Bronchial epithelial cell (primary cell): ENCODE data around the gene FCN3. TPM values are rescaled to one million over a fixed set of nuclear protein-coding genes. Genes with fewer than 3 reads are reported as not detected.

ENCODE experiments used
- DNase-seq: peaks from one replicate; pipeline ENCODE4 v3.0.0-alpha.2; 2010; ENCODE audit warnings: low read depth
- FAIRE-seq: peaks from 2 replicates; lab custom pipeline; 2011; peaks lifted over from hg19 to GRCh38; lab: Jason Lieb, UNC
- H3K27me3 ChIP-seq: 2 replicates; pipeline ENCODE4 v1.5.1; 2011; ENCODE audit warnings: low read length; ENCODE audit not compliant: control insufficient read depth, insufficient read depth
- H3K36me3 ChIP-seq: 2 replicates; pipeline ENCODE4 v1.5.1; 2011; ENCODE audit warnings: low read length; ENCODE audit not compliant: control insufficient read depth, insufficient read depth
- H3K4me3 ChIP-seq: 2 replicates; pipeline ENCODE4 v1.5.1; 2011; ENCODE audit warnings: mild to moderate bottlenecking, low read depth, low read length, control low read depth
- total RNA-seq: library from RNA; depleted of rRNA; stranded (reverse); fragments of >200 nt; gene quantifications from 2 replicates; pipeline ENCODE4 v1.2.1, GENCODE V29; 2014
- TF ChIP-seq, protein P1 (sequence below): IDR thresholded peaks from 2 replicates; pipeline ENCODE4 v1.5.1; 2011; ENCODE audit warnings: mild to moderate bottlenecking, moderate library complexity, low read length, control low read depth, inconsistent platforms; ENCODE audit not compliant: insufficient read depth, severe bottlenecking

FCN3 gene
- total RNA-seq, 1 donor from 2014 or later, result 0.26 TPM

DNA sequence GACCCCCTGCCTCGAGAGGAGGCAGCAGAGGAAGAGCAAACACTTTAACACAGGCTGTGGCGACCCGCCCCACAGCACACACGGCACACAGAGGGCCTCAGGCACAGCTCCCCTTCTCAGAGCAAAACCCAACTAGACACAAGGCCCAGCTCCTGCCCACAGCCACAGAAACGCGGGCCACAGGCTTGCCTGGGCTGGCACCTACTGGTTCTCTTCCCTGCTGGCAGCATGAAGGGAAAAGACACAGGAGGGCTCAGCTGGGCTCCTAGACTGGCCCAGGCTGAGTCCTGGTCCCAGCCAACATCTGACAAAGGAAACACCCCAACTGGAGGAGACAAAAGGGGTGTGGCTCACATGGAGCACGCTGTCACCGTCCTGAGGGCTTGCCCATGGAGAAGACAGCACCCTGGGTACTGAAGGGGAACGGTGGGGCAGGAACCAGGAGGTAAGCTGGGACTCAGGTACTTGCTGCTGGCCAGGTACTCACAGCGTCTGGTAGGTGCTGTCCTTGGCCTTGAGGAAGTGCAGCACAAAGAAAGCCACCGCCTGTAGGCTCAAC is 5.0 kb upstream of the FCN3 start:
- no peak overlapping the region for H3K4me3 ChIP-seq
- no peak for DNase-seq
- no peak for FAIRE-seq
- no peaks in the 10 kb centered on the region for H3K27me3 ChIP-seq
- no peaks in the 10 kb centered on the region for H3K36me3 ChIP-seq
- TF ChIP-seq, protein P1, sequence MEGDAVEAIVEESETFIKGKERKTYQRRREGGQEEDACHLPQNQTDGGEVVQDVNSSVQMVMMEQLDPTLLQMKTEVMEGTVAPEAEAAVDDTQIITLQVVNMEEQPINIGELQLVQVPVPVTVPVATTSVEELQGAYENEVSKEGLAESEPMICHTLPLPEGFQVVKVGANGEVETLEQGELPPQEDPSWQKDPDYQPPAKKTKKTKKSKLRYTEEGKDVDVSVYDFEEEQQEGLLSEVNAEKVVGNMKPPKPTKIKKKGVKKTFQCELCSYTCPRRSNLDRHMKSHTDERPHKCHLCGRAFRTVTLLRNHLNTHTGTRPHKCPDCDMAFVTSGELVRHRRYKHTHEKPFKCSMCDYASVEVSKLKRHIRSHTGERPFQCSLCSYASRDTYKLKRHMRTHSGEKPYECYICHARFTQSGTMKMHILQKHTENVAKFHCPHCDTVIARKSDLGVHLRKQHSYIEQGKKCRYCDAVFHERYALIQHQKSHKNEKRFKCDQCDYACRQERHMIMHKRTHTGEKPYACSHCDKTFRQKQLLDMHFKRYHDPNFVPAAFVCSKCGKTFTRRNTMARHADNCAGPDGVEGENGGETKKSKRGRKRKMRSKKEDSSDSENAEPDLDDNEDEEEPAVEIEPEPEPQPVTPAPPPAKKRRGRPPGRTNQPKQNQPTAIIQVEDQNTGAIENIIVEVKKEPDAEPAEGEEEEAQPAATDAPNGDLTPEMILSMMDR, result peak; percentile 19

DNA sequence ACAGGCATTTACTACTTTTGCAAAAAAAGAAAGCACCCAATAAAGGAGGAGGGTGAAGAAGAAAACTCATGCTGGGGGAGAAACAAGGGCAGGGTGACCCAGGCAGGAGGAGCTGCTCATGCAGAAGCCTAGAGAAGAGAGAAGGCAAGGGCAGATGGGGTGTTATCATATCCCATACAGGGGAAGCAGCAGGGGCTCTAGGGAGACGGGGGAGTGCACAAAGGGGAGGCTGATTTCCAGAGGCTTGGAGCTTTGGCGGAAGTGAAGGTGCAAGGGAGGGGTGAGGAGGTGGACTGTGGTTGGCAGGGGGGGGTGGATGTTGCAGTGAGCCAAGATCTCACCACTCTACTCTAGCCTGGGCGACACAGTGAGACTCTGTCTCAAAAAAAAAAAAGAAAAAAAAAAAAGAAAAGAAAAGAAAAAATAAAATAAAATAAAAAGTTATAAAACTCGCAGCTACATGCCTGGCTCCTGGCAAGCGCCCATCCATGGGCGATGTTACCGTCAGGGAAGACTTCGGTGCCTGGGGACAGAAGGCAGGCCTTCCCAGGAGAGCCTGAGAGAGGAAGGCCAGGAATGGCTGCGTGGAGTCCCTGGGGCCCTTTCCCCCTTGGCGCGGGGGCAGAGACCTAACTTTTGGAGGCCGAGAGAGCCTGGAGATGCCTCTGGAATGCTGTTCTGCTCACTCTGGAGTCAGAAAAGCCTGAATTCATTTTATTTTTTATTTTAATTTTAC is 3.3 kb upstream of the FCN3 start:
- no peak for FAIRE-seq
- H3K27me3 ChIP-seq, result no peaks in the 10 kb centered on the region
- no peak for DNase-seq
- H3K4me3 ChIP-seq, result no peak overlapping the region
- H3K36me3 ChIP-seq, result no peaks in the 10 kb centered on the region
- TF ChIP-seq, protein P1, result no peak

DNA sequence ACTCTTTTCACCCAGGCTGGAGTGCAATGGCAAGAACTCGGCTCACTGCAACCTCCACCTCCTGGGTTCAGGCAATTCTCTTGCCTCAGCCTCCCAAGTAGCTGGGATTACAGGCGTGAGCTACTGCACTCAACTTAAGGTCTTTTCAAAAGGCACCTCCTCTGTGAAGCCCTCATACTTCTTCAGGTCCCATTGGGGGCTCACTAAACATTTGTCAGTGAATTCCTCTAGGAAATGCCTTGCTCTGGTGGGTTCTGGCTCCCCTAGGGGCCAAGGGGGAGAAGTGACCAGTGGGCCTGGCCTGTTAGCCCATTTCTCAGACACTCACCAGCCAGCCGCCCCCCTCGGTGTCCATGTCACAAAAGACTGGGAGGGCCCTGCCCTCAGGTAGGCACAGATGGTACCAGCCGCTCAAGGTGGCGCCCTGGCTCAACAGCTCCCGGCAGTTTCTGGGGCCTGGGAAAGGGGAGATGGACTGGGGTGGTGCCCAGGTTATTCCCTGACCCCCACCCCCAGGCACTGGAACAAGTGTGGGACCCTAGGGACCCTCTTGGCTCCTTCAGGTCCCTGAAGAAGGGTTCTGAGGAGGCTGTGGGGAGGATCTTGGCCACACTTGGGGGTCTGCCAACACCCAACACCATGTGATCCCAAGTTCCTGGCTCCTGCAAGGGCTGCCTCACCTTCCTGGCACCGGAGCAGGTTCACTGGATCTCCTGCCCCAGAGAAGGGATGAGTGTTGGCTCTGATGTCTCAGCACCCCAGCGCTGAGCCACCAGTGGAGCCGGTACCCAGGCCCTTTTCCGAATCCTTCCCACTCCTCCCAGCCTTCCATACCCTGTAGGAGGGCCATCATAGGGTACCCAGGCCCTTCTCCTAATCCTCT is 1.6 kb downstream of the FCN3 start:
- FAIRE-seq (no peak), DNase-seq (no peak)
- no peak overlapping the region for H3K4me3 ChIP-seq
- no peaks in the 10 kb centered on the region for H3K36me3 ChIP-seq
- TF ChIP-seq, protein P1, result peak; percentile 15
- no peaks in the 10 kb centered on the region for H3K27me3 ChIP-seq

DNA sequence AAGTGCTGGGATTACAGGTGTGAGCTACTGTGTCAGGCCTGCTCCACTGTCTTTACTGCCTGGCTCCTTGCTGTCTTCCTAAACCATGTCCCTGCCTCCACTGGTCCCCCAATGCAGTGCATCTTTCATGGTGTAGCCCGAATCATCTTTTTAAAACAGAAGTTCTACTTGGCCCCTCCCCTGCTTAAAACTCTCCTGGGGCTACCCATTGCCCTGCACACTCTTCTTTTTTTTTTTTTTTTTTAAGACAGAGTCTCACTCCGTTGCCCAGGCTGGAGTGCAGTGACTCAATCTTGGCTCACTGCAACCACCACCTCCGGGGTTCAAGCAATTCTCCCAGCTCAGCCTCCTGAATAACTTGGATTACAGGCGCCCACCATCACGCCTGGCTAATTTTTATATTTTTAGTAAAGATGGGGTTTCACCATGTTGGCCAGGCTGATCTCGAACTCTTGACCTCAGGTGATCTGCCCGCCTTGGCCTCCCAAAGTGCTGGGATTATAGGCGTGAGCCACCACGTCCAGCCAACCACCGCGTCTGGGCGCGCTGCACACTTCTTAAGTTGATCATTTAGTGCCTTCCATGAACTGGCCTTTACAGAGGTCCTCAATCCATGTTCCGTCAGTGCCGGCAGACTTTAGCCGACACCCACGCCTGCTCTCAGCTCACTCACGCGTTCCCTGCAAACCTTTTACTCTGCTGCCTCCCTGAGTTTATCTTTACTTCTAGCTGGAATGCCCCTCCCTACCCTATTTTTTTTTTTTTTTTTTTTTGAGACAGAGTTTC is 2.4 kb downstream of the FCN3 start:
- TF ChIP-seq, protein P1, result no peak
- Histone ChIP-seq H3K36me3 (no peaks in the 10 kb centered on the region), H3K4me3 (no peak overlapping the region), H3K27me3 (no peaks in the 10 kb centered on the region)
- no peak for DNase-seq
- FAIRE-seq, result no peak

DNA sequence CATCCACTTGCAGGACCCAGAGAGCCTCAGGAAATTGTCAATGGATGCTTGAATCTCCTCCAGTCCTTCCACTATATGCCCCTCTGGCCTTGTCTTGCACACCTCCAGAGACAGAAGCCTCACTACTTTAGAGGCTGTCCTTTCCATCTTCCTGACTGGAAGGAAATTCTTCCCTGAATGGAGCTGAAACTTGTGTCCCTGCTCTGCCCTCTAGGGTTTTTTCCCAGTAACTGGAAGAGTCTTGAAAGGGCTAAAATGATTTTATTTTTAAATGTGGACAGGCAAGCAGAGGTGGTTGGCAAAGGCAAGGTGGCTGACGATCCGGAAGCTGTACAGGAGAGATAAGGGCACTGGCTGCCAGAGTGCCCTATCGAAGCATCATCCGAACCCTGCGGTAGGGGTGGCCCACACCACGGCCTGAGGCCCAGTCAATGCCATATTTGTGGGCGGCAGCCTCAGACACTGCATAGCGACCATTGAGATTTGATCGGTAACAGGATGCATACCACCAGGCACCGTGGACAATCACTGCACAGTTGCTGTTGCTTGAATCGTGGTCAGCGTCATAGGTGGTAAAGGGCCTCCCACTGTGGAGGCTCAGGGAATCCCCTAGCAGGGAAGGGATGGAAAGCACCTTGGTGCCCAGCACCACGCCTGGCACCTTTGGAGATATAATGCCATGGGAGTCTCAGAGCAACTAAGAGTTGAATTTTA is 5.6 kb downstream of the FCN3 start:
- FAIRE-seq (no peak), DNase-seq (peak; percentile 25)
- Histone ChIP-seq H3K27me3 (no peaks in the 10 kb centered on the region), H3K36me3 (peaks cover 10% of the 10 kb centered on the region), H3K4me3 (no peak overlapping the region)
- TF ChIP-seq, protein P1, result peak; percentile 23
